Stromal cell of bone marrow (primary cell): Measurements from ENCODE around the gene PKIB.
A peak's percentile ranks its signal among the peaks of the same experiment; 100 is the strongest.
"Not testable (repeated sequence)": the region's sequence is repeated elsewhere in the genome, so short reads cannot be mapped to it uniquely, and the experiment has no call there.

Source experiments
- DNase-seq: peaks from one replicate; pipeline ENCODE4 v3.0.0-alpha.2; 2012; ENCODE audit warnings: low read depth

Gene PKIB

DNA sequence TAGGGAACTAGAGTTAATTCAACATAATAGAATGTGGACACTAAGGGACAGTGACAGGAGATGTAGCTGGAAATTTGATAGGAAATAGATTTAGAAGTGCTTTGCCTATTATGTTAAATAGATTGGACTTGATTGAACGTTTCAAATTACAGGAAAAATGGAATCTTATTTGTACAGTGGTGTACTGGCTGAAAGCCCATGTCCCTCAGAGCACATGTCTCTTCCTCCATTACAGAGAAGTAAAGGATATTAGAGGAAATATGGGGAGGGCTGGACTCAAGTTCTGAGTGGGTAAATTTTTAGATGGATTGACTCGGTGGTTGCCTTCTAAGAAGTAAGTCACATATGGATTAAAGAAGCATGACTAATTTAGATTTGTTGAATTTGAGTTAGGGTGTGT, 11.4 kb downstream of the PKIB start:
- no peak for DNase-seq

DNA sequence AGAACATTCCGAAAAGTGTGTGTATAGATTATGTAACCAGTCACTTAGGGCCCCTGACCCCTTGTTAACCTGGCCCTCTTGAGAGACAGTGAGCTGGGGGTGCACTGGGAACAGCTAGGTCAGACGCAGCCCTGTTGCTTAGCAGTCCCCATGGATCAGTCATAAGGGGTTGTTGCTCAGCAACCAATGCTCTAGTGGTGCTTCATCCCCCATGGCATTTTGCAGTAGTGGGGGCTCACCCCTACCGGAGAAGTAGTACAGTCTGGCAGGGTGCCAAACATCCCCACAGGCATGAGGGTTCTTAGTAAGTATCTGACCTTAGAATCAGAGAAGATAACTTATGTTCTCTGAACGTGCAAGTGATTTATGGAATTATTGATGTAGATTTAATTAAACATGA, 12.3 kb downstream of the PKIB start:
- DNase-seq = no peak

DNA sequence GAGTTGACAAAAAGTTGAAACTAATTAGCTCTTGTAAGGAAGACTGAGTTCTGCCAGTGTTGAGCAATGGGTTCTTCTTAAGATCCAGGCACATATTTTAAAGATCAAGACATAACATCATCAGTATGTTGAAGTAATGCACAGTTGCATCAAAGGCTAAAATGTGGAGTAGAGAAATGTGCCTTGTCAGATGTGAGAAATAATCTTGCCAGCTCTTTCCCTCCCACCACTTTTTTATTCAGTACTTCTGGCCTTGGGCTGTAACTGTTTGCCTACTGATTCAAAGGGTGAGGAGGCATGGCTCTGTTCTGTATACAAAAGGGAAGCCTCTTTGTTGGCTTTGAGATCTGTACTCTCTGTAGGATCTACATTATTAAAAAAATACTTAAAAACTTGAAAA, 13.1 kb downstream of the PKIB start:
- DNase-seq = no peak

DNA sequence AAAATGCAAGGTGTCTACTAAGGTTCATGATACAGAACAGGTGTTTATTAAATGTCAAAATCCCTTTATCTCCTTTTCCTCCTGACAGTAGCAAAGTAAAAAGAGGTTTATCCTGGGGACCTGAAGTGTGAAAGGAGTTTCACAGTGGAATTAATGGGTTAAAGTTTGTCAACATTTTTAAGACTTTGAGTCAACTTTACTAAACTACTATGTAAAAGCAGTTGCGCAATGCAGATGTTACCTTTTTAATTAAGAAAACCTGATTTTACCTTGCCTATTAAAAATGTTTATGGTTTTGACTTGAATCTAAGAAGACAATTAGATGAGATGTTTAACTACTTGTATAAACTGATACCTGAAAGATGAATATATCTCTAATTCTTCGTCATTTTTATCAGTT, 14.6 kb downstream of the PKIB start:
- DNase-seq = no peak

DNA sequence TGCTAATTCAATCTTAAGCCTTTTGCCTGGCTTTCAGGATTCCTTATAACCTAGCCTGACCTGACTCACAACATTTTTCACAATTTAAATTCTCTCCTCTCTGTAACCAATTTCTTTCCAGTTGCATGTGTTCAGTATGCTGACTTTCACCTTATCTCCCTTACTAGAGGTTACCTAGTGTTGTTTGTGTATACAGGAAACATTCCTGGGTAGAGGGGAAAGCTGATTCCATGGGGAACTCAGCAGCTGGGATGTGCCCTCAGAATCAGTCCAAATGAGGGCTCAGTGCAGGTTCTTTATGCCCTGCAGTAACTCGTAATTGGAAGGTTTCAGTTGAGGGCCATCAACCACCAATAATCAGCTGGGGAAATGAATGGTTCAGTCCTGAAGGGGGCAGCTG, 18.5 kb downstream of the PKIB start:
- DNase-seq = no peak

DNA sequence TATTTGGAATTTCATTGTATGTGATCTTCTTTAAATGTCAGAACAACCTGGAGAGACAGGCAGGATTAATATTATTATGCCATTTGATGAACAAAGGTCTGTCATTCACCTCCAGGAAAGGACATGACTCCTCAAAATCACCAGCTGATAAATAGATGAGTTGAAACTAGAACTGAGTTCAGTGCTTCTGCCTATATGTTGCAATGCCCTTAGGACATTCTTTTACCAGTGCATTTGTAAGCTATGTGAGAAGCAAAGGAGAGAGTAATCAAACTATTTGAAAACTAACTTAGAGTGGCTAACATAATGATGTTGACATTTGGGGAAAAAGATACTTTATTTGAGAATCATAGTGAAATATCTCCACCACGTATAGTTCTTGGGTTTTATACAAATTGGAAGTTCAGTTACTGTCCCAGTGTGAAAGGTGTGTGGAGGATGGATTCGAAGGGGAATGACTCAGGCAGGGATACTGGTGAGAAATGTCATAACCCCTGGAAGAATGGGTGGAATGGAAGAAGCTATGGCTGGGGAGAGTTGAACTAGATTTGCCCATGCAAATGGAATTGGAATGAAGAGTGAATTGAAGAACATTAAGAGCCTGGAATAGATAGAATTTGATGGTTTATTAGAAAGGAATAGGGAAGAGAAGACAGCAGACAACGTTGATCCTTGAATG, 21.5 kb downstream of the PKIB start:
- no peak for DNase-seq

DNA sequence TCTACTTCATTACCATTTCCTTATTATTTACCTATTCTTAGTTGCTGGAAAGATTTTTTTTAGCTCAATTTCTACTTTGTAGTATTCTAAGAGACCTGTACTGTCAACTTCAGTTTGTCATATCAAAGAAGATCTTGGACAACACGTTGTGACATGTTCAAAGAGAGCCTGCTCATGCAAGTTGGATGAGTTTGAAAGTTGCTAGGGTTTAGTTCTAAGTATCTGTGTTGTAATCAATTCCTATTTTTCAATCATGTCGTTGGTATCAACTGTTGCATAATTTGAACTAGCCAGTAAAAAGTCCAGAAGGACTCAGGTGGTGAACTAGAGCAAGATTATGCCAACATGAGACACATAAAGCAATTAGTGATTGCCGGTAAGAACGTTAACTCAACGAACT, 30.2 kb downstream of the PKIB start:
- DNase-seq = no peak

DNA sequence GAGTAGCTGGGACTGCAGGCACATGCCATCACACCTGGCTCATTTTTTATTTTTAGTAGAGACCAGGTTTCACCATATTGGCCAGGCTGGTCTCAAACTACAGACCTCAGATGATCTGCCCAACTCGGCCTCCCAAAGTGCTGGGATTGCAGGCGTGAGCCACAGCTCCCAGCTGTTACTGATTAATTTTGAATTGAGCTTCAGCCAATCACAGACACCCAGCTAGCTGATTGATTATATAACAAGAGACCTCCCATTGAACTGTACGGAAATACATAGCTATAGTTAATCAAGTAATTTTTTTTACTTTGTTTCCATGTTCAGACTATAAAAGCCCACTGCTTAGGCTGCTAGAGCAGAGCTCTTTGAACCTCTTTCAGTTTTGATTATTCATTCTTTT, 31.6 kb downstream of the PKIB start:
- no peak for DNase-seq

DNA sequence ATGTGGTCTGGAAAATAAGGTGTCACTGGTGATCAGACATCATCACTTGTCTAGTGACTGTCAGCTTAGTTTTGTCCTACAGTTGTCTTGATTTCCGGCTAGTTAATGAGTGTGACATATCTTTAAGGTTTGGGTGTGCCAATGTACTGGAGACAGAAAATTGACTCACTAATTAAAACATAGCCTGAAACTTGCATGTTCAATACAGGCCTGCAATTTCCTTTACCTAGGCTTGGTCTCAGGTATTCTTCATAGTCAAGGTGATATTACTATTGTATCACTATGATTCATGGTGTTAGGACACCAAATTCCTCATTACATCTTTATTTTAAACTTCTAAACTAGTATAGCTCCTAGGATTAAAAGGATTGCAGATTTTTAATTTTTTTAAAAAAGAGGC, 32.4 kb downstream of the PKIB start:
- DNase-seq = not testable (repeated sequence)

DNA sequence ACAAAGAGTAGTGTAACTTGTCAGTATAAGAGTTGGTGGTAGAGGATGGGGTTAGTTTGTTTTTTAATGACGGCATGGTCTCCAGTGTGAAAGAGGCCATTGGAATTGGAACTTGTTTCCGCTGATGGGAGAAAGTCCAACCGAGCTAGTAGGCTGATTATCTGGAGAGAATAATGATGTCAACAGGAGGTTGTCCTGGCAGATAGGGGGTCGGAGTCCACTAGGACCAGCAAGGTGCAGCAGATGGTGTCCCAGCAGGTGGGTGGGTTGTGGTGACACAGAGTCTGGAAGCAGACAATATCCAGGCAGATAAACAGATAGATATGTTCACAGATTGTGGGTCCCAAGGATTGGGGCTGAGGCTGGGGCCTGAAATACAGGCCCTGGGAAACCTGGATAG, 35.1 kb downstream of the PKIB start:
- DNase-seq = no peak

DNA sequence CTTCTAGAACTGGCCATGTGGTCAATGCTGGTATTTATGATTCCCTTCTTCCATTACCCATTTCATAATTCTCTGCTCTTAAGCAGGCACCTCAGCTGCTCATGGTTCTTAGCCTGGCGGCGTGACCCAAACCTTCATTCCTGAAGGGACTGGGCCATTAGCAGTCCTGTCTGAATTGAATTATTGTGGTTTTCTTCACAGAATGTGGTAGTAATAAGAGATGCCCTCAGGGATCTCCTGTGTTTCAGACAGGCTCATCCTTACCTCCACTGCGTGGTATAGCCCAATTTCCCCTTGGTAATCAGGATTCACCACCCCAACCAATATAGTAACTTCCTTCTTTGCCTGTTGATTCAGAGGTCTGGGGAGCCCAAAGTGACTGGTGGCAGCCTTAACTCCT, 37.6 kb downstream of the PKIB start:
- no peak for DNase-seq

DNA sequence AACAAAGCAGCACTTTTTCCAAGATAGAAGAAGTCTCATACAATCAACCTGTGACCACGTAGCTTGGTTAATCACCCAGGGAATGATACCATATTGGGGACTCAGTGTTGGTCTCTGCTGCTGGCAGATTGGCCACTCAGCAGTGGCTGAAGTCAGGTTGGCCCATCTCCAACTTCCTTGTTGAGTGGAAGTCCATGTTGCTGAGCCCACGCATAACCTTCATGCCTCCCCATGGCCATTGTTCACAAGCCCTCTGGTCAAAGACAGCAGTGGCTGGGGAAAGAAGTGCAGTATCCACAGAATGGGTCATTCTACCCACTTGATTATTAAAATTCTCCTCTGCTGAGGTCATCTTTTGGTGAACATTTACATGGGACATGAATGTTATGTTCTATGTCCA, 38.5 kb downstream of the PKIB start:
- no peak for DNase-seq

DNA sequence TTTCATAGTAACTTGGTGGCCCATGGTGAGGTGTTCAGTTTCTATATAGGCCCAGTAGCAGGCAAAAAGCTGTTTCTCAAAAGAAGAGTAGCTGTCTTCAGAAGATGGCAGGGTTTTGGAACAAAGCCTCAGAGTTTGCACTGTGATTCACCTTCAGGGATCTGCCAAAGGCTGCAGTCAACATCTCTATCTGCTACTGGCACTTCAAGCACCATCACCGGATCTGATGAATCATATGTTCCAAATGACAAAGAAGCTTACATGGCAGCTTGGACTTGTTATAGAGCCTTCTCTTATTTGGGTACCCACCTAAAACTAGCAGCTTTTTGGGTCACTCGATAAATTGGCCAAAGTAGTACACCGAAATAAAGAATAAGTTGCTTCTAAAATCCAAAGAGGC, 39.5 kb downstream of the PKIB start:
- DNase-seq = peak; percentile 27

DNA sequence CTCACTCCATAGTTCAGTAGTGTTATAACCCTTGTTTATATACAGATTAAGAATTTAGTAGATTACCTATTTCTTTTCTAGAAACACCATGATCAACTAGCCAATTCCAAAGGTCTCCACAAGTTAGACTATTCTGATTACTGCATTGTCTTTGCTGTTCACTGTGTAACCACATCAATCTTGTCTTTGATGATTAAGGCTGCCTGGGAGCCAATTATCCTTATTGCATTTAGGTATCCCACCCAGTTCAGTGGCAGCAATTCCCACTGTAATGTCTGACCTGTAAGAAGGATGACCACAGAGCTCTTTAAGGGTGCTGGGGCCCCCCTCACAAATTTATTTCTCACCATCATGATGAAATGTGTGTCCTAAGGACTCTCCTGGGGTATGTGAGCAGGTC, 40.2 kb downstream of the PKIB start:
- no peak for DNase-seq

DNA sequence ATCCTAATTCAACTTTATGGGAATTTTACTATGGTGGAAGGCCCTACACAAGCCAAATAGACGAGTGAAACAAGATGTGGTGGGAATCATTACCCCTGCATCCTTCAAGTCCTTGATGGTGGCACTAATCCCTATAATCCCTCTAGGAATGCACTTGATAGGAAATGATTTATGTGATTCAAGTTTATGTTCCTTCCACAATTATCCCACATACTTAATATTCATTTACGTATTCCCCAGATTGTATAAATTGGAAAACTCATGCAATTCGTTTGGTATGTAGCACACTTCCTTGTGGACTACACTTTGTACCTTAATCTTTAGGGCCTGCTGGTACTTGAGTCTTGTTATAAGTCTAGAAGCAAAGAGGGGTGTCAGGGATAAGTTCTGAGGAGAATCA, 40.8 kb downstream of the PKIB start:
- no peak for DNase-seq

DNA sequence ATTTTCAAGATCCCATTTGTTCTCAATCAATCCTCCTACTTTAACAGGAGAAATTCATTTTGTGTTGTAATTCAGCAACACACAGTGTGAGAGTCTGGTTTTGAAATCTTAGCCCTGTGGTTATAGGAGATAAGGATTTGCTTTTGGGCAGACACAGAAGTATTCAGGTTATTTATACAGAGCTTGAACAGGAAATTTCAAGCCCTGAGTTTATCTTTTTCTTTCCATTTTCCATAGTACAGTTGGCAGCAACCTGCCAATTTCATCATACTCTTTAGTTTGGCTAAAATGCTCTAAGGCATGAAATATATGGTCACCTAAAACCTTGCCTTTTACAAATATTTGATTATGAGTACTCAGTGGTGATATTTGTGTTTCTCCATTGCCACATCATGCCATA, 41.4 kb downstream of the PKIB start:
- DNase-seq = no peak

DNA sequence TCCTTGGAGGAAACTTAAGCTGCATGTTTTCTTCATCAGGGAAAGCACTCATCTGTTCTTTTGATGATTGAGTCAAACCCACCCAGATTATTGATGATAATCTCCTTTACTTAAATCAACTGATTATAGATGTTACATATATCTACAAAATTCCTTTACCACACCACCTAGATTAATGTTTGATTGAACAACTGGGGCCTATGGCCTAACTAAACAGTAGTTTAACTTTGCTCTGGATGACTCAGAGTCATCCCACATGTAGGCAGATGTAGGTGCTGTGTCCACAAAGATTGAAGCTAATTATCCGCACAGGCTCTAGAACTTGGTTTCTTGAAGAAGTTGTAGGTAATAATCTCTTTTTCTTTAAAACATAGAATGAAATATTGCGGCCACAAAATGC, 42.2 kb downstream of the PKIB start:
- DNase-seq = no peak

DNA sequence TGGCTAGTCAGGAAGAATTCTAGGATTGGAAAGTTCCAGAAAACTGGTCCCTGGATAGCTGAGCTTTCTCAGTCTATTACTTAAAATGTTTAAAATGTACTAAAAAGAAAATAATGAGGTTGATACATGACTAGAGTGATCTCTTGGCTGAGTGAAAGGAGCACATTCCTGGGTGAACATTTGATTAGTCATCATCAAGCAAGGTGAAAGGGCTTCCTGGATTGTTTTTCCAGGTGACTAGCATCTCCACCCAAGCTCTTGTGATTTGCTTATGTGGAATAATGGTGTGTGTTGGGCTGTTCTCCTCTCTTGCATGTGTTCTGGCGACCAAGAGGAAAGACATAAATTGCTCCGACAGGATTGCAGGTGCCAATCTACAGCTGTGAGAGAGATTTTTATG, 42.9 kb downstream of the PKIB start:
- no peak for DNase-seq

DNA sequence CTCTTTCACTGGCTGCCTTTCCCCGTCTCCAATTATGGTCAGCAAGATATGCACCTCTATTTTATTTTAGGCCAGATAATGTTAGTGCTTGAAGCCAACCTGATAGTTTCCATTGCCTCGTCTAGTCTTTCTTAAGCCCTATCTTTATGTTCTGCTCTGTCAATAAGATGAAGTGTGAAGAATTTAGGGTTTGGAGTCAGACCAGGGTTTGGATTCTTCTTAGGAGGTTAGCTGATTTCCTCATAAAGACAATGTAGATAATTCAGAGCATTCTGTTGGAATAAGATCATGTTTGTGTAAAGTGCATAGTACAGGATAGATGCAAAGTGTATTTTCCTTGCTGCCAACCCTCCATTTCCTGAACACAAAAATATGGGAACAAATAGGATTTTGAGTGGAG, 43.8 kb downstream of the PKIB start:
- no peak for DNase-seq

DNA sequence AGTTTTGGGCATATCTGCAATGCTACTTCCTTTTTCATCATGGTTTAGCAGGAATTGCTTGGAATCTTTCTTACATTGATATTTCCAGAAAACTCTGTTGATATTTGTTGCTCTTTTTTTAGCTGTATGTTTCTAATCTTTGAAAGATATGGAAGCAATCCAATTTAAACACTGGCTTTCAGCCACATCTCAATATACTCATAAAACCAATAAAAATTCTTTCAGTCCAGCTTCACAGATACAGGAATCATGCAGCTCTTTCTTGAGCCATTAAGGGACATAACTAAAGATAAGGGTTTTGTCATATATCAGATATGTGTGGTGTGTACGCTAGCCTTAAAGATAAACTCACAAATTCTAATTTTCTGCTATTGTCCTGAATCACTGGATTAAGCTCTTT, 47.4 kb downstream of the PKIB start:
- no peak for DNase-seq

DNA sequence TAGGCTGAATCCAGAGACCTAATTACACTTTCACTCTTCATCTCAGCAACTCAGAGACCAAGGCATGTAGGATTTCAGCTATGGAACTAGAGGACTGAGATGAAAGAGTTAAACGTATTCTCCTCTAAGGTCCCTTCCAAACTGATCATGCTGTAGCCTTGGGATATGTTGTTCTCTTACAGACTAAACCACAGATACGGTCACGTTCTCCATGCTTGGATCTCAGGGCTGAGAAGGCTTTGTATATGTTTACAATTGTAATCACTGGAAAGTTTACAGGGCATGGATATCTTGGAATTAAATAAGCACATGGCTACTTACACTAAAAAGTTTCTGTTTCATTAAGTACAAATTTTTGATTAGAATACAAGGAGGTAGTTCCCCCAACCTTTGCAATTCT, 50.1 kb downstream of the PKIB start:
- DNase-seq = no peak

DNA sequence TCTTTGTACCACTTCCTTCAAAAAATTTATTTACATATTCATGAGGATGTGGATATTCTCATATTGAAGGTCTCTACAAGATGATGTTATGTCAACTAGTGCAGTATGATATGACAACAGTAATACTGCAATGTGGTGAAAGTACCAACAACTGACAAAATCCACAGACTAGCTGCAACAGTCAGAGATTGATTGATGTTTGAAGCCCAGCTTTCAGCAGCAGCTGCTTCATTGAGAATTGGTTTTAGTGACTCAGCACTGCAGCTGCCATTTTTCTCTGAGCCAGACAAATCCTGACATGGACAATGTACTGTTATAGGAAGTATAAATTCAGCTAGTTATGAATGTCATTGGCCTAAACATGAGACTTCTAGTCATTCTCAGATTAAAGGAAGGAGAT, 53.8 kb downstream of the PKIB start:
- DNase-seq = no peak

DNA sequence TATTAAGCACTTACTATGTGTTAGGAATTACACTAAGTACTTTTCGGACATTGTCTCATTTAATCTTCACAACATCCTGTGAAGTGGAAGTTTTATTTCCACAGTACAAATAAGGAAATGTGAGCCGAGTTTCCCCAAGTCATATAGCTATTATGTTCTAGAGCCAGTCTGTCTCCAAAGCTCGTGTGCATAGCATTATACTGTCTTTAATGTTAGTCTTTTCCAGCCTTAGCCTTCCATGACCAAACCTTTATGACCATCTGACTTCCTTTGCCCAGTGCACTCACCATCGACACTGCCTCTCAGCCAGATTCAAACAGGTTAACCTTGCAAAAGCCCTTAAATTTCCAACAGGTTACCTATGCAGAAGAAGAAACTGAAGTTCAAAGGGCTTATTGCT, 55.7 kb downstream of the PKIB start:
- DNase-seq = no peak

DNA sequence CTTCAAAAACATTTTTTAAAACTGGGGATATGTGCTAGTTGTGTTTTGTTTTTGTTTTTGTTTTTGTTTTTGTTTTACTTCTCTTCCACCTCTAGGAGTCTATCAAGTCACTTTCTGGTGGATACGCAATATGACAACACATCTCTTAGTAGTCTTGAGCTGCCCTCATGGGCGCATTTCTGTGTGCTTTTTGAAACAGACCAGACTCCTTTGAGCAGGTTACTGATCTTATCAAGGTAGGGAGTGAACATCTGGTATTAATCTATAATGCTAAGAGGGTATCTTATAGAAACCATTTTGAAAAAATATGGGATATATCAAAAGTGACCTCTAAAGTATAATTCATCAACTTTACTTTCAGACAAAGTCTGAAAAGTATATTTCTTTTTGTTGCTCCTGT, 56.2 kb downstream of the PKIB start:
- DNase-seq = no peak

DNA sequence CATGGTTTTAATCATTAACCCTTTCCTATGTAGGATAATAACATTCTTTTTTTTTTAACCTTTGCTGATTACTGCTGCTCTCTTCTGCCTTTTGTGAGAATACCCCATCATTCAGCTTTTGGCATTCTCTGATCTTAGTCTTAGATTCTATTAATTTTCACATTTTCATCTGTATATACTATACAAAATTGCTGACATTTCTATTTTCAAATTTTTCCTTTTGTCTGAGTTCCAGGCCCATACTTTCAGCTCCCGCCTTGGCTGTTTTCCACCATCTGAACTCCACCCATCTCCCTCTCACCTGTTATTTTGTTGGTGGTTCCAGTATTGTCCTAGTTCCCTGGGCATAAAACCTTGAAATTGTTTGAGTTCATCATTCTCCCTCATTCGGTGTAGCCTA, 59.2 kb downstream of the PKIB start:
- no peak for DNase-seq
